Astrocyte of the spinal cord (primary cell): ENCODE measurements around the gene HOXD8.

Source experiments
- DNase-seq: peaks from one replicate; pipeline ENCODE4 v3.0.0; 2011; ENCODE audit warnings: low read depth, low spot score
- H3K4me3 ChIP-seq: 2 replicates; pipeline ENCODE4 v1.5.1; 2011; ENCODE audit warnings: low read depth, mild to moderate bottlenecking, low read length, moderate library complexity
- in situ Hi-C: cut with HindIII; loops from 2 replicates; pipeline ENCODE4 v1.10.0; 2017; ENCODE audit warnings: low sequenced_read_pairs
- TF ChIP-seq, protein P1 (sequence below): IDR thresholded peaks from 2 replicates; pipeline ENCODE4 v1.5.1; 2012; ENCODE audit warnings: low read depth, mild to moderate bottlenecking, low read length, inconsistent platforms

Gene HOXD8

GRCh38 chr2:176107731-176108181 lies 21.7 kb upstream of the HOXD8 start:
- no peak for DNase-seq
- TF ChIP-seq, protein P1, sequence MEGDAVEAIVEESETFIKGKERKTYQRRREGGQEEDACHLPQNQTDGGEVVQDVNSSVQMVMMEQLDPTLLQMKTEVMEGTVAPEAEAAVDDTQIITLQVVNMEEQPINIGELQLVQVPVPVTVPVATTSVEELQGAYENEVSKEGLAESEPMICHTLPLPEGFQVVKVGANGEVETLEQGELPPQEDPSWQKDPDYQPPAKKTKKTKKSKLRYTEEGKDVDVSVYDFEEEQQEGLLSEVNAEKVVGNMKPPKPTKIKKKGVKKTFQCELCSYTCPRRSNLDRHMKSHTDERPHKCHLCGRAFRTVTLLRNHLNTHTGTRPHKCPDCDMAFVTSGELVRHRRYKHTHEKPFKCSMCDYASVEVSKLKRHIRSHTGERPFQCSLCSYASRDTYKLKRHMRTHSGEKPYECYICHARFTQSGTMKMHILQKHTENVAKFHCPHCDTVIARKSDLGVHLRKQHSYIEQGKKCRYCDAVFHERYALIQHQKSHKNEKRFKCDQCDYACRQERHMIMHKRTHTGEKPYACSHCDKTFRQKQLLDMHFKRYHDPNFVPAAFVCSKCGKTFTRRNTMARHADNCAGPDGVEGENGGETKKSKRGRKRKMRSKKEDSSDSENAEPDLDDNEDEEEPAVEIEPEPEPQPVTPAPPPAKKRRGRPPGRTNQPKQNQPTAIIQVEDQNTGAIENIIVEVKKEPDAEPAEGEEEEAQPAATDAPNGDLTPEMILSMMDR = no peak
- H3K4me3 ChIP-seq = no peak overlapping the region
- in situ Hi-C loops = no loop called here

DNA sequence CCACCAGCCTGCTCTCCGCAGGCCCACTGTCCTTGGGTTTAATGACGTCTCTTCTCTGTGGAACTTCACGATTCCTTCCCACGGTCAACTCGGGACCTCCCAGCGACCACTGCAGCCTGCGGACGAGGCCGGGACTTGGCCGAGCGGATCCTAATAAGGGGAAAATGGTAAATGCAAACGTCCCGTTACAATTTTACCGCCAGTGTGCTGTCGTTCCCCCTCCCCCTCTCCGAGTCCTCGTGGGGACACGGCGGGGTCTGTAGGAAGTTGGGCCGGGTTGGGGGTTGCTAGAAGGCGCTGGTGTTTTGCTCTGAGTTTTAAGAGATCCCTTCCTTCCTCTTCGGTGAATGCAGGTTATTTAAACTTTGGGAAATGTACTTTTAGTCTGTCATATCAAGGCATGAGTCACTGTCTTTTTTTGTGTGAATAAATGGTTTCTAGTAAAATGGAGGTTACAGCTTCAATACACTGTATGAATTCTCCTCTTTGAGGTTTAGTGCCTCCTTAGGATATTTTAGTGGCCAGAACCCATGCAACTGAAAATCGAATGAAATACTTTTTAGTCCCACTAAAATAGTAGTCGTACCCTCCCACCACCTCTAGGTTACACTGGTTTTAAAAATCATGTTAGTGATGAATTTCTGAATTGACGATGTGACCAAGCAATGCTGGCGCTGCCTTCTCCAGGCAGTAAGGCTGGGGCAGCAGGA lies 20.2 kb upstream of the HOXD8 start:
- TF ChIP-seq, protein P1 = no peak
- DNase-seq = no peak
- in situ Hi-C loops = no loop called here
- H3K4me3 ChIP-seq = no peak overlapping the region

DNA sequence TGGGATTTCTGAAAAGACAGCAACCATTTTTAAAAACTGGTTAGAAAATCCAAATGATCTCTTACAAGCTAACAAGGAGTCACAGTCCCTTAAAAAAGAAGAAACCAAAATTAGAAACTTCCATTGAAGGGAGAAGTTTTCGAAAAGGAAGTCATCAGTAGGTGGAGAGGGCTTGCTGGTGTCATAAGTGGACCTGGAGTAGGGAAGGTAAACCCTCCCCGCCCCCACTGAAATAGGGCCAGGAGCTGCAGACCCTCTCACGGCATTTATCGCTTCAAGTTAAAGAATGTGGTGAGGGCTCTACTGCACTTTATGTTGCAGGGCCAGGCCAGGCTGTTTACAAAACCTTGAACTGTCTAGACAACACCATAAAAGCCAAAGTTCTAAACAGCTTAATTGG lies 19.6 kb upstream of the HOXD8 start:
- DNase-seq = no peak
- H3K4me3 ChIP-seq = no peak overlapping the region
- in situ Hi-C loops = no loop called here
- TF ChIP-seq, protein P1 = no peak

DNA sequence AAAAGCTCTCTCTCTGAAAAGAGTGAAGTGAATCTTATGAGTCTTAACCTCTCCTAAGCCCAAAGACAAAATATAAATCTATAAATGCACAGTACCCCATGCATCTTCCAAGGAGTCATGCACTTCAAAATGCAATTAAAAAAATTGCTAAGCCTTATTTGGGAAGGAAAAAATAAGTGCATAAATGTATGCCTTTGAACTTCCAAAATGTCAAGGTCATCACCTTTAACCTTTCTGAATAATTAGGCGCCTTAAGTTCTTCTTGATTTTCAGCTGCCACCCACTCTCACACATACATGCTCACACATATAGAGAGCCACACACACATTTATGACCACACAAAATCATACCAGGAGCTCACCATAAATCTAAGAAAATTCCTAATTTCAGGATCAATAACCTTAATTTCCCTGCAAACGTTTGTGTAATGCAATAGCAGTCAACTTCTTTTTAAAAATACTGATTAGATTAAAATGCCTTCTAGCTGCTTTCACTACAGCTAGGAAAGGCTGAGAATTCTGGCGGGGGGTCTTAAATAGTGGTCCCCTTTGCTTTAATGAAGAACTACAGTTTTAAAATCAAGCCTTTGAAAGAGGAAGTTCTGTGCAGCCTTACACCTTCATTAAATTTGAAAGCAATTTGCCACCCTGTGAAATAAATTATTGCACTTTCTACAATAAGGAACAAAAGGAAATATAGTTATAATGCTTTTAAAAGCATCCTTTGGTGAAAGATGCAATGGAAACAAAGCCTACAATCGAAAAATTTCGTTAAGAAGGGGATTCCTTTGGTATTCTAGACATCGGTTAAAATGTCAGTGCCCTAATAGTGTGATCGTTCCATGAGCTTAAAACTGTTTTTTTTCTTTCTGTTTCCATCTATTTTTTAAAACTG lies 18.8 kb upstream of the HOXD8 start:
- TF ChIP-seq, protein P1 = no peak
- in situ Hi-C loops = no loop called here
- no peak overlapping the region for H3K4me3 ChIP-seq
- no peak for DNase-seq

- TF ChIP-seq, protein P1 = peak; percentile 83
- in situ Hi-C loops = no loop called here
- peak; percentile 62 for DNase-seq
- H3K4me3 ChIP-seq = no peak overlapping the region
Measured at GRCh38 chr2:176111309-176111663, 18.2 kb upstream of the HOXD8 start.

GRCh38 chr2:176111846-176112374 lies 17.6 kb upstream of the HOXD8 start:
- in situ Hi-C loops = no loop called here

More at GRCh38 chr2:176111846-176112374, 17.6 kb upstream of the HOXD8 start:
- H3K4me3 ChIP-seq = no peak overlapping the region
- no peak for DNase-seq
- TF ChIP-seq, protein P1 = no peak
